G401 (cell line): ENCODE measurements around the gene FAR2. TPM values are rescaled to one million over a fixed set of nuclear protein-coding genes. Genes with fewer than 3 reads are reported as not detected.
"Not testable (repeated sequence)": the region's sequence is repeated elsewhere in the genome, so short reads cannot be mapped to it uniquely, and the experiment has no call there.

Source experiments
- DNase-seq: peaks from one replicate; pipeline ENCODE4 v3.0.0-alpha.2; 2015; ENCODE audit warnings: low spot score
- in situ Hi-C: cut with HindIII; loops from 2 replicates; pipeline ENCODE4 v1.10.0; 2016; ENCODE audit warnings: low sequenced_read_pairs, mixed read lengths
- total RNA-seq: library from RNA; depleted of rRNA; stranded (reverse); fragments of >200 nt; shearing (Covaris generic); gene quantifications from 2 replicates; pipeline ENCODE4 v1.2.3, GENCODE V29; 2014; rRNA removed

FAR2 gene
- total RNA-seq = not detected in 2 replicates

DNA sequence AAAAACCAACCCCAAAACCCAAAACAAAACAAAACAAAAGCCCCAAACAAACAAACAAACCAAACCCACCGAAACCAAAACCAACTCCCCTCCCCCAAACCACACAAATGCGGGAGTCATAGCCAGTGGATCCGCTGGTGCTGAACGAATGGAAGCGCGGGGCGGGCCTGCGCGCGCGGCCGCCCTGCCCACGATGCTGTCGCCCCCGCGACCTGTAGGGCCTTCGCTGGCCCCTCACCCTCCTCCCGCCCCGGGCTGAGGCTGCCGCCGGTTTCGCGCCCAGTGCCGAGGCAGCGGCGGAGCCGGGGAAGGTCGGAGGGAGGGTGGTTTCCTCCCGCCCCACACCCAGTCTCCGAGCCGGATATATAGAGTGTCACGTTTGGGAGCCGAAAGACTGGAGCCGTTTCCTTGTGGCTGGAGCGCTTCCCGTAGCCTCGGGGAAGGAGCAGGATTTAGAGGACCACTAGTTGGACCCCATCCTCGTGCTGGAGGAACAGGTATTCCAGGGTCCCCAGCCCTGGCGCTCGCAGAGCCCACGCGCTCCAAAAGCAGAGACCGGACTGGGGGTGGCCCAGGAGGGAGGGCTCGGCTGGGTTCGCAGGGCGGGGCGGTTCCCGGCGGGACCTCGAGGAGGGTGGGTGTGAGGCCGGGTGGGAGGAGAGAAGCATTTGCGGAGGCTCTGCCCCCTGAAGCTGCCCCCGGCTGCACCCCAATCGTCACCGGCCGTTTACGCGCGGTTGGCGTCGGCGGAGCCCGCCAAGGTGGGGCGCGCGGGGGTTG lies at the start of gene FAR2:
Gene FAR2, plus strand, starts transcription at position 368 of the 780 bp plus-strand sequence. CDS start 121,172 bp downstream, outside the sequence.
- in situ Hi-C loops = no loop called here
- DNase-seq = peak; percentile 30

DNA sequence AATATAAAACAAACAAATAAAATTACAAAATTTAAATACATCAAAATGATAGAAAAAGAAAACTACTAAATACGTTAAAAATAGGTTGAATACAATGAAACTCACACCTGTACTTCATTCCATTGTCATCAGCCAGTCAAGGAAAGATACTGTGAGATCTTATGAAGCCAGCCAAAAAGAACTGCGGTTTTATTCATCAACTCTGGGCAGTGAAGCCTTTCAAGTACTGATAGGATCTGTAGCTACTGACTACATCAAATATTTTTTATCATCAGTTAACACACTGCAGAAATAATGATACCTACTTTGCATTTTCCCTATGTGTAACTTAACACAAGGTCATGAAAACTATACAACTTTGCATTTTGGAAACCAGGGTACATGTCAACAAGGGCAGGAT lies 46.3 kb upstream of the FAR2 start:
- no peak for DNase-seq
- in situ Hi-C loops = no loop called here

DNA sequence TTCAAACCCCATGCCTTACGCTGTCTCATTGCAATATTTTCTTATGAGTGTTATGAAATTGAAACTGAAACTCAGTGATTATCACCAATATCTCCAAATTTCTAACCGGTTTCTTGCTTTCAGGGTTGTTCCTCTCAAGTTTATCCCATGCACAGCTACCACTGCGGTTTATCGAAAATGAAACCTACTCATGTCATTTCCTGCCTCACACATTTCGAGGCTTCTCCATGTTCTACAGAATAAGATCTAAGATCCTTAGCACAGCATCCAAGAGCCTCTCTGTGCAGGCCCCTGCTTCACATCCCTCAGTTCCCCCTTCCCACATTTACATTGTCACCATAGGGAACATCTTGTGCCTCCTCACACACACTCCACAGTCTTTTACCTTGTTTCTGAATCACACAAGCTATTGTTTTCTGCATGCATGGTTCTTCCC lies 45.5 kb upstream of the FAR2 start:
- in situ Hi-C loops = no loop called here
- no peak for DNase-seq

DNA sequence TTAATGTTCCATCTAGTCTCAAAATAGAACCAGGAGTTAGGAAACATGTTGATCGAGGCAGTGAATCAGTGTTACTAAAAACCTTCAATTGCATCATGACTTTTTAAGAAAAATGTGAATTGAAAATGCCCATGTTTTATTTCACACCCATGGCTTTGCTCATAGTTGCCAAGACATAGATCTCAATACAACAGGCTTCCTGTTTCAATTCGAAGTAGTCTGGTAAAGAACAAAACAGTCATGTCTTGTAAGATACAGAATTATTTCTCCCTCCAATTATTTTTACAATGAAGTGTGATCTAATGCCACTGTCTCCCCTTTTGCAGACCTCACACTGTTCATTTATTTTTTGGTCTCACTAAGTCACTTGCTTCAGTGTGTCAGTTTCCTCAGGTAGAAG lies 44.6 kb upstream of the FAR2 start:
- in situ Hi-C loops = no loop called here
- no peak for DNase-seq

DNA sequence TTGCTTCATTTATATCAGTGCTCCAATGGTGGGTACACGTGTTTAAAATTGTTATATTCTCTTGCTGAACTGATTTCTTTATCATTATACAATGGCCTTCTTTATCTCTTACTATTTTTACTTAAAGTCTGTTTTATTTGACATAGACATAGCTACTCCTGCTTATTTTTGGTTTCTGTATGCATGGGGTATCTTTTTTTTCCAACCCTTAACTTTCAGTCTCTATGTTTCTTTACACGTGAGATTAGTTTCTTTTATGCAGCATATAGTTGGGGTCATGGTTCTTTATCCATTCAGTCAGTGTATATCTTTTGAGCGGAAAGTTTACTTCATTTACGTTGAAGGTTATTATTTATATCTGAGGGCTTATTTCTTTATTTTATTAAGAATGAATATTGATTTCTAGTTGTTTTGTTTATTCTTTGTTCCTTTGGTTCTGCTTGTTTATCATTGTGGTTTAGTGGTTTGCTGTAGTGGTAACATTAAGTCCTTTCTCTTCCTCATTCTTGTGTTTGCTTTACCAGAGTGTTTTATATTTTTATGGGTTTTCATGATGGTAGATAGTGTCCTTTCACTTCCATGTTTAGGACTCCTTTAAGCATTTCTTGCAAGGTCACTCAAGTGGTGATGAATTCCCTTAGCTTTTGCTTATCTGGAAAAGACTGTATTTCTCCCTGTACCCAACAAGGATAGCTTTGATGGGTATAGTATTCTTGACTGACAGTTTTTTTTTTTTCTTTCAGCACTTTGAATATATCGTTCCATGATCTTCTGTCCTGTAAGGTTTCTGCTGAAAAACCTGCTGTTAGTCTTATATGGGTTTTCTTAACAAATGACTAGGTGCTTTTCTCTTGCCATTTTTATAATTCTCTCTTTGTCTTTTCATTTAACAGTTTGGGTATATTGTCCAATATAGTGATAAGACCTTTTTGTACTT lies 38.3 kb upstream of the FAR2 start:
- in situ Hi-C loops = no loop called here
- no peak for DNase-seq

DNA sequence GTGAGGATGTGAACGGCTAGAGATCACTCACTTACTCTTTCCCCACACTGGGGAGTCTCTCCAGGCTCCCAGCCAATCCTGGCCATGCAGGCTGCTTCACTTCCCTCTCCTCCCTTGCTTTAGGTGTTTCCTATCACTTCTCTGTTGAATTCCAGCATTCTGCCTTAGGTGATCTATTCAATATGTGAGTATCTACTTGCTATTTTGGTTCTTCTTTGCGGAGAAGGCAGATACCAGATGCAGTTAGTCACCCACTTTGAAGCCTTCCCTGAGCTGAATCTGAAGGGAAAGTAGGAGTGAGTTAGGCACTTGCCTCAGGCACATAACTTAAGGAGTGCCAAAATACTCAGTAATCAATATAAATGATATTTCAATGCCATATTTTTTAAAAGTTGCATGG lies 36.0 kb upstream of the FAR2 start:
- in situ Hi-C loops = no loop called here

DNA sequence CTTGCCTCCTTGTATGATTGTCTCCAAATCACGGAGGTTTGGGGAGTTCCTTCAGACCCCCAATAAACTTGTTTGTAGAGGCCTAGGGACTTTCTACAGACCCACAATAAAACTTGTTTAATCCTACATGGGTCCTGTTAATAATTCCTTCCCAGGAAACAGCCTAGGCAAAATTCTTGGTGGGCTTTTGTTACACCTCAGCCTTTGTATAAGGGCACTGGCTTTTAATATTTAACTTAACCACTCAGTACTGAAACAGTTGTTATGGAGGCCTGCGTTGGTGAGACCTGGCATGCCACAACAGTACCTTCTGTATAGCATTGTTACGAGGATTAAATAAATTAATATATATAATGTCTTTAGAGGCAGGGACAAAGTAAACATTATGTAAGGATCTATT lies 32.7 kb upstream of the FAR2 start:
- in situ Hi-C loops = no loop called here
- no peak for DNase-seq

More for the DNA sequence above, 36.0 kb upstream of the FAR2 start:
- no peak for DNase-seq

DNA sequence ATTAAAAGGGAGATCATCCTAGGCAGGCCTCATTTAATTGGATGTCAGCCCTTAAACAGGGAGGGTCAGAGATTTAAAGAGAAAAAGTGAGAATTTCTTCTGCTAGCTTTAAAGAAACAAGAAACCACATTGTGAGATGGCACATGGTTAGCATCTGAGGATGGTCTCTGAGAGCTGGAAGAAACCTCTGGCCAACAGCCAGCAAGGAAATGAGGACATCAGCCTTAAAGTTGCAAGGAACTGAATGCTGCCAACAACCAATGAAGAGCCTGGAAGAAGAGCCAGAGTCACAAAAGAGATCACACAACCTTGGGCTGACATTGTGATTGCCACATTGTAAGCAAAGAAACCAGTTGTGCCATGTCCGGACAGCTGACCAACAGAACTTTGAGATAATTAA lies 17.5 kb upstream of the FAR2 start:
- in situ Hi-C loops = no loop called here
- no peak for DNase-seq

DNA sequence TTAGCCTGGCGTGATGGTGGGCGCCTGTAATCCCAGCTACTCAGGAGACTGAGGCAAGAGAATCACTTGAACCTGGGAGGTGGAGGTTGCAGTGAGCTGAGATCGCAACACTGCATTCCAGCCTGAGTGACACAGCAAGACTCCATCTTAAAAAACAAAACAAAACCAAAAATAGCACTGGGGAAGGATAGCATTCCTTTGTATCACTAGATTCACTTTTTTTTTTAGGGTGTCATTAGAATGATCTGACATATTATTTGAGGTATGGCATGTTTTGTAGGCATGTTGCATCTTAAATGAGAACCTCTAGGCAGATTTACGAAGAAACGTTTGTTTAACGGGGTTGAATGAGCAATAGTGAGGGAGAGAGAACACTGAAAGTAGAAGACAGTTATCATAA lies 16.8 kb upstream of the FAR2 start:
- in situ Hi-C loops = no loop called here
- DNase-seq = no peak

DNA sequence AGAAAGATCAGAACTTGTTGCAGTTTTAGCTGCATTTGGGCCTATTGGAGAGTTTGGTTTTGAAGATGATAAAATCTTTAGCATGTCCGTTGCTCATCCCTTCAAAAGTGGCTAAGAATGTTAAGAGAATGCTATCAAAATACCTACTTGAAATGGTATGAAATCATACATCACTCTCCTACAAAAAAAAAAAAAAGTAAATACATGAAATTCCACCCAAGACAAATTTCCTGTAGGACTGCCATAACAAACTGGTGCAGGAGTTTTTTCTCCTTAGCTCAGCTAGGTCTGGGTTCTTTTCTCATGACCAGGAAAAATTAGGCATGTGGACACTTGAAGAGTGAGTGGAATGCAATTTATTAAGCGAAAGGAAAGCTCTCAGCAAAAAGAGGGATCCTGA lies 15.9 kb upstream of the FAR2 start:
- in situ Hi-C loops = no loop called here
- no peak for DNase-seq

DNA sequence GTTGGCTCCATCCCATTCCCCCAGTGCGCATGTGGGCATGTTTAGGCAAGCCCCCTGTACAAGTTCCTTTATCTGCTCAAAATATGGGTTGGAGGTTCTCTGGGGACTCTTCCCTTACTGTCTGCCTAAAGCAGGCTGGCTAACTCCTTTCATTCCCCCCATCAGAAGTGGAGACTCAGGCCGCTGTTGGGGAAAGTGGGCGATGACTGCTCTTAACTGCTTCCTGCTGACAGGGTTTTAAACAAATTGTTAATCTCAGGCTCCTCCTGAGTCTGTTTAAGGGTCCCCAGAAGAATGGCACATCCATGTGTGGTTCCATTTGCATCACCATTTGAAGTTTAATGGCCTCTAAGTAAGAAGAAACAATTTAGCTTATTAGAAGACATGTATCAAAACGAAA lies 15.4 kb upstream of the FAR2 start:
- no peak for DNase-seq
- in situ Hi-C loops = no loop called here

DNA sequence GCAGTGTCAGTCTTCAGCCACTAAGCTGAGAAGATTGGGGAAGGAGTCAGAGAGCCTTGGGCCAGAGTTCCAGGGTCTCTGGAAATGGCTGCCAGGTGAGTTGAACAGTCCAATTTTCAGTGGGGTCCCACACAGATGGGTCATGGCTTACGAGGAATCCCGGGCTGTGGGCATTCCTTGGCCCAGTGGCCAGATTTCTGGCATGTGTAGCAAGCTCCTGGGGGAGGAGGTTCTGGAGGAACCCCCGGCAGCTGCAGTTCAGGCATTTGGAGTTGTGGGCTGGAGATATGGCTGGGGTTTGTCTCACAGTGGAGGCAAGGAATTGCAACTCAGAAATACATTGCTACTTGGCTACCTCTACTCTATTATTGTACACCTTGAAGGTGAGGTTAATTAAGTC lies 10.8 kb upstream of the FAR2 start:
- DNase-seq, in situ Hi-C loops: not testable (repeated sequence)

DNA sequence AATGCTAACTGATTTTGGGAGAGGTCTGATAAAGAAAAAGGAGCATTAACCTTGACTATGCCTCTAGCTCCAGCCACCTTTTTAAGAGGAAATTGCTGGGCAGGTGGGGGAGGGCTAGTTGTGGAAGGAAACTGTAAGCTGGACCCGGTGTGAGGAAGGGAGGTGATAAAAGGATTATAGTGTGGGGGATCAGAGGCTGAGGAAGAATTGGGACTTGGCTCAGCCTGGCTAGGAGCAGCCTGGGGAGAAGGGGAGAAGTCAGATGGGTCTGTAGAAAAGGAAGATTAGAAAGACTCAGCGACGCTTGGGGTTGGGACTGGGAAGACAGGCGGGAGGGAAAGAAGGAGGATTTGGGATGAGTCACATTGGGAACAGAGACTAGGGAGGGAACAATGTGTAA lies 10.2 kb upstream of the FAR2 start:
- in situ Hi-C loops = not testable (repeated sequence)

DNA sequence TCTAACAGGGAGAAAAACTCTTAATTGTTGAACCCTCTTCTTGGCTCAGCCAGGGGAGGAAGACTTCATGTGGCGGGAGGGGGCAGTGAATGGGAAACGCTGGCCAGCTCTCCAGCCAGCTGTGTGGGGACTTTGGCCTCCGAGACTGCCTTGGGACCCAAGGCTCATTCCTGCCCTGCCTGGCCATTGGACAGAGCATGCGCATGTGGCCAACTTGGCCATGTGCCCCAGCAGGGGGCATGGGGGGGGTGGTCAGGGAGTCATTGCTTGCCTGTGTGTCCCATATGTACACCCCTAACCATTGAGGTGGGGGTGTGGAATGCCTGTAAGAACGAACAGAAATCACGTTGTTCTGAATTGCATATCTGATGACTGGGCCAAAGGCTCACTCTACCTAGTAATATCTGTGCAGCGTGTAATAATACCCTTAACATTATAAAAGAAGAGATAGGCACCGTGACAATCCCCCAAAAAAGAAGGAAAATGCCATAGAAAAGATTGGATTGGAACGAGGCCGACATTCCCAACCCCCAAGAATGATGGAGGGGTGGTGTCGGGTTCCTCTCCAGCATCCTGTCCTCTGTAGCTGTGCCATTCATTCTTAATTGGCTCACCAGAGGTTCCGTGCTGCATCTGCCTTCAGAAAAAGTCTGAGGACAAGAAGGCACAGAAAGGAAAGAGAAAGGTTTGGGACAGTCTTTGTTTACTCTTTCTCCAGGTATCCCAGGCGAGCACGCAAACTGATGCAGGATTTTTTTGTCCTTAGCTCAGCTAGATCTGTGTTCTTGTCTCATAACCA lies 3.5 kb upstream of the FAR2 start:
- in situ Hi-C loops = no loop called here
- no peak for DNase-seq

More for the DNA sequence above, 10.2 kb upstream of the FAR2 start:
- DNase-seq = not testable (repeated sequence)

DNA sequence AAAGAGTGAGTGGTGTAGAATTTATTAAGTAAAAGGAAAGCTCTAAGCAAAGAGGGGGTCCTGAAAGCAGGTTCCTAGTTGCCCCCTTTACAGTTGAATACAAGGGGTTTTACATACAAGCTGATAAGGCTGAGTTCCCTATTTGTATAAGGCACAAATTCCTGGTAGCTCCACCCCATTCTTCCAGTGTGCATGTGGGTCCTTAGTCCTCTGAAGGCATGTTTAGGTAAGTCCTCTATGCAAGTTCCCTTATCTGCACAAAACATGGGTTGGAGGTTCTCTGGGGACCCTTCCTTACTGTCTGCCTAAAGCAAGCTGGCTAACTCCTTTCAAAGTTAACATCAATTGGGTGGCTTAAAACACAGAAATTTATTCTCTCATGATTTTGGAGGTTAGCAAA lies 2.9 kb upstream of the FAR2 start:
- no peak for DNase-seq
- in situ Hi-C loops = no loop called here

DNA sequence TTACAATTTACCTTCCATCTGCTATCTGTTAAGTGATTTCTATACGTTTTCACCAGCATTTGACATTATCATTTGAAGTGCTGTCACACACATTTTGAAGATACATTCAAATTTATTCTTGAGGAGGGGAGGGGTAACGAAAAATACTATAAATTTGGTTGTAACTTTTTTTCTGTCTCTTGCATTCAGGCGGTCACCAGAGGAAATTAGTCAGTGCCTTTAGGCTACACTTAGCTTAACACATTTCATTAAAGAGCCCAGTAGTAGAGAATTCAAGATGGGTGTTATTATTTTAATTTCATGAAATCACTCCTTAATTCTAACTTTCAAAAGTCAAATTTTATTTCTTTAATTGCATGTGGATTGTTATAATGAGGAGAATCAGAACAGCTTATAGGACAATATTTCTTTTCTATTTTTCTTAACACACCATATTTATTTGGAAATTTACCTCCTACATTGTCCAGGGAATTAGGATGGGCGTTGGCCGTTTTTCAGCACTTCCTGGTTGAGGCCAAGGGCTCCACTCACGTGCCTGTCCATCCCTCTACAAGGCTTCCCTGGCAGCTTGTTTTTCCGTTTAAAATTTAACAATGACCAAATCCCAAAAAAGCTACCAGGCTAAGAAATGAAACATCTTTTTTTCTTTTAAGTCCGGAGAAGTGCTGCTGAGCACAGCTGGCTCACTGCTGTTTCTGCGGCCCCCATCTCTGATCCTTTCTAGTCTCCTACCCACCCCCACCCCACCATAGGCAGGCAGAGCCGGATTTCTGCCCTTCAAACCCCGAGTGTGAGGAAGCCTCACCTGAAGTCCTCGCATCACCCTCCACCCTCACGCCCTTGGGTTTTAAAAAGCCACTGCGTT lies 1.1 kb upstream of the FAR2 start:
- DNase-seq = peak; percentile 25

DNA sequence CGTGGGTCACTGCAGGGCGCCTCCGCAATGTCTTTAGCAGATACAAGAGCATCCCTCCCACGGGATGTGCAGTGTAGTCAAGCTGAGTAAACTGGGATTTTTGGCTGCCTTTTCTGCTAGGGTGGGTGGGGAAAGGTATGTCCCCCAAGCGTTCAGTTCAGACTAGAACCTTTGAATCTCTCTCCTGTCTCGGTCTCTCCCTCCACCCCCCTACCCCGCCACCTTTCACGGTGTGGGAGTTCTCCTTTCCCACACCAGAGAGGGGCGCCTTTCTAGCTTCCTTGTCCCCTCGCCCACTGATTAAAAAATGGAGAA lies 525 bp upstream of the FAR2 start:
- peak; percentile 35 for DNase-seq
- in situ Hi-C loops = no loop called here

More for the DNA sequence above, 1.1 kb upstream of the FAR2 start:
- in situ Hi-C loops = no loop called here

DNA sequence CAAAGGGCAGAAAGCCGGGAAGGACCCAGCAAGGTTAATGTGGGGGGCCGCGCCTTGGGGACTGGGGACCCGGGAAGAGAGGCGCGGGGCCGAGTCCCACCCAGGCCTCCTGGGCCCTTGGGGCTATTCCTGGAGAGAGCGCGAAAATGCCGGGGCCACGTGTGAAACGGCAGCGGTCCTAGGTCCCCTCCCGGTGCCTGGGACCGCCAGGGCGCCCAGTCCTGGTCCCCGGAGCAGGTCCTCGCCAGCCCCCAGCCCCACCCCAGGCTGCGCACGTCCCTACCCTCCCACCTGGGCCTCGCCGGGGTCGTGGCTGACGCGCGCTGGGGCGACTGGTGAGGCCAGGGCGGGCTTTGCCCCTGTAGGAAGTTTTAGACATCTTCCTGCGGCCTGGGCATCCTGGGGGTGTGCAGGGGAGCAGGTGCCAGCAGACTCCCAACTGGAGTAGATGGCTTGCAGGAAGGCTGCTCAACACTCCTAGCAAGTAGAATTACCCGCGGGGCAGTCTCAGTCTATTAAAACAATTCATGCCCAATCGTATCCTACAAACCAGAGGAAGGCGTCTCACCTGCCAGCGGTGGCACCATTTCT lies 708 bp downstream of the FAR2 start:
- DNase-seq = peak; percentile 26
- in situ Hi-C loops = no loop called here
